GM23338 (cell line): ENCODE measurements around the gene OCA2. TPM values are rescaled to one million over a fixed set of nuclear protein-coding genes. Genes with fewer than 3 reads are reported as not detected.

Experiments
- ATAC-seq: fragments of 200-7000 bp; cut with Tn5 transposase; 3 replicates; pipeline ENCODE4 v1.9.1; 2020
- DNase-seq: peaks from one replicate; pipeline ENCODE4 v3.0.0-alpha.2; 2015; ENCODE audit warnings: low spot score
- H2AFZ ChIP-seq: fragments of 200-600 bp; sonication (generic); 2 replicates; pipeline ENCODE4 v1.8.0; 2016; ENCODE audit warnings: antibody characterized with exemption, mild to moderate bottlenecking, moderate library complexity
- H3F3A ChIP-seq: fragments of 200-600 bp; sonication (generic); replicated peaks from 2 replicates; pipeline ENCODE4 v1.8.0; 2017; ENCODE audit warnings: antibody characterized with exemption, mixed run types, low read depth
- H3K27ac ChIP-seq: fragments of 200-600 bp; sonication (generic); 2 replicates; pipeline ENCODE4 v1.6.1; 2016; ENCODE audit warnings: low read depth
- H3K27me3 ChIP-seq: fragments of 200-600 bp; sonication (generic); 2 replicates; pipeline ENCODE4 v1.8.0; 2016; ENCODE audit warnings: mild to moderate bottlenecking, mixed run types, moderate library complexity; ENCODE audit not compliant: insufficient read depth
- H3K36me3 ChIP-seq: fragments of 200-600 bp; sonication (generic); 2 replicates; pipeline ENCODE4 v1.8.0; 2016; ENCODE audit warnings: mild to moderate bottlenecking; ENCODE audit not compliant: insufficient read depth
- H3K4me1 ChIP-seq: fragments of 200-600 bp; sonication (generic); 2 replicates; pipeline ENCODE4 v1.8.0; 2016; ENCODE audit warnings: mild to moderate bottlenecking, moderate library complexity; ENCODE audit not compliant: insufficient read depth
- H3K4me2 ChIP-seq: fragments of 200-600 bp; sonication (generic); 2 replicates; pipeline ENCODE4 v1.7.1; 2017; ENCODE audit warnings: mixed run types
- H3K4me3 ChIP-seq: fragments of 200-600 bp; sonication (generic); 2 replicates; pipeline ENCODE4 v1.6.1; 2016; ENCODE audit warnings: mixed run types
- H3K79me2 ChIP-seq: fragments of 200-600 bp; sonication (generic); replicated peaks from 2 replicates; pipeline ENCODE4 v1.8.0; 2017; ENCODE audit warnings: mild to moderate bottlenecking; ENCODE audit not compliant: insufficient read depth
- H3K9me2 ChIP-seq: fragments of 200-600 bp; sonication (generic); 2 replicates; pipeline ENCODE4 v1.8.0; 2017; ENCODE audit not compliant: insufficient read depth
- H4K20me1 ChIP-seq: fragments of 200-600 bp; sonication (generic); replicated peaks from 2 replicates; pipeline ENCODE4 v1.8.0; 2017; ENCODE audit warnings: mild to moderate bottlenecking; ENCODE audit not compliant: insufficient read depth
- H3K27ac Mint-ChIP-seq: 2 replicates; pipeline ENCODE4 v1.8.0; 2020; ENCODE audit warnings: inconsistent platforms, mild to moderate bottlenecking, moderate library complexity, mixed read lengths
- H3K27me3 Mint-ChIP-seq: 3 replicates; pipeline ENCODE4 v1.8.0; 2022; ENCODE audit warnings: low read depth, mild to moderate bottlenecking, moderate library complexity, mixed read lengths, inconsistent platforms; ENCODE audit not compliant: insufficient read depth, poor library complexity
- H3K36me3 Mint-ChIP-seq: 3 replicates; pipeline ENCODE4 v1.8.0; 2021; ENCODE audit warnings: low read depth, mild to moderate bottlenecking, inconsistent platforms, moderate library complexity, mixed read lengths
- H3K4me1 Mint-ChIP-seq: 3 replicates; pipeline ENCODE4 v1.8.0; 2020; ENCODE audit warnings: mild to moderate bottlenecking, inconsistent platforms, mixed read lengths
- H3K4me3 Mint-ChIP-seq: 3 replicates; pipeline ENCODE4 v1.8.0; 2021; ENCODE audit warnings: moderate library complexity, mild to moderate bottlenecking, inconsistent platforms, mixed read lengths
- H3K9me3 Mint-ChIP-seq: 3 replicates; pipeline ENCODE4 v1.8.0; 2020; ENCODE audit warnings: moderate library complexity, mild to moderate bottlenecking, inconsistent platforms, mixed read lengths
- CREB1 ChIP-seq: fragments of 250-450 bp; sonication (Bioruptor Pico); IDR thresholded peaks from 2 replicates; pipeline ENCODE4 v1.5.0; 2020; ENCODE audit warnings: low read depth, mild to moderate bottlenecking, moderate library complexity
- EZH2phosphoT487 ChIP-seq: fragments of 200-600 bp; sonication (generic); IDR thresholded peaks from one replicate; pipeline ENCODE4 v1.8.1; 2018; ENCODE audit warnings: antibody characterized with exemption; ENCODE audit not compliant: unreplicated experiment
- JUNB ChIP-seq: IDR thresholded peaks from one replicate; pipeline ENCODE4 v1.6.1; 2016; ENCODE audit warnings: antibody characterized with exemption; ENCODE audit not compliant: unreplicated experiment
- NANOG ChIP-seq: IDR thresholded peaks from 2 replicates; pipeline ENCODE4 v1.6.1; 2016; ENCODE audit warnings: antibody characterized with exemption, borderline replicate concordance
- POLR2AphosphoS5 ChIP-seq: IDR thresholded peaks from 2 replicates; pipeline ENCODE4 v1.6.1; 2016; ENCODE audit warnings: antibody characterized with exemption, low read depth
- polyA plus RNA-seq: library from polyadenylated mRNA; unstranded; fragments of >200 nt; fragmentation: Nextera tagmentation; extraction: Ambion mirVana; gene quantifications from 2 replicates; pipeline ENCODE4 v1.2.1, GENCODE V29; 2016
- total RNA-seq: library from RNA; depleted of rRNA; stranded (reverse); fragments of >200 nt; shearing (Covaris generic); gene quantifications from 2 replicates; pipeline ENCODE4 v1.2.3, GENCODE V29; 2014
- TF ChIP-seq, protein P1 (sequence below): IDR thresholded peaks from 2 replicates; pipeline ENCODE4 v1.6.1; 2016; ENCODE audit warnings: antibody characterized with exemption
- TF ChIP-seq, protein P2 (sequence below): fragments of 250-450 bp; sonication (Bioruptor Pico); IDR thresholded peaks from 2 replicates; pipeline ENCODE4 v1.5.0; 2020; ENCODE audit warnings: mild to moderate bottlenecking, moderate library complexity
- TF ChIP-seq, protein P3 (sequence below): IDR thresholded peaks from one replicate; pipeline ENCODE4 v1.6.1; 2018; ENCODE audit warnings: antibody characterized with exemption; ENCODE audit not compliant: unreplicated experiment

The OCA2 gene
- total and polyA plus RNA-seq, 2 experiments from 2014 or later = 0.40 to 0.69 TPM

DNA sequence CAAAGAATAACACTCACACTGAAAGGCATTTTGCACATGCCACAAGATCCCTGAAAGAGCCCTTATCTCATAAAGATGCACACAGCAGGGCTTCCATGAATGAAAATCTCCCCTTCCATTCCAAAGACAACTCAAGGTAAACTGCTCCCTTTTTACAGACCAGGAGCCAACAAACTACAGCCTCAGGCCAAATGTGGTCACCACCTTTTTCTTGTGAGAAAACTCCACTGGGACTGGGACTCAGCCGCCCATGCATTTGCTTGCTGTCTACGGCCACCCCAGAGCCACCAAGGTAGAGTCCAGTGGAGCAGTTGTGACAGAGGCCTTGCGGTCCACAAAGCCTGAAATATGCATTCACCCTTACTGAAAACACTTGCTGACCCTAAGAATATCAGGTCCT is 334.8 kb downstream of the OCA2 start (continued):
- TF ChIP-seq, protein P1, sequence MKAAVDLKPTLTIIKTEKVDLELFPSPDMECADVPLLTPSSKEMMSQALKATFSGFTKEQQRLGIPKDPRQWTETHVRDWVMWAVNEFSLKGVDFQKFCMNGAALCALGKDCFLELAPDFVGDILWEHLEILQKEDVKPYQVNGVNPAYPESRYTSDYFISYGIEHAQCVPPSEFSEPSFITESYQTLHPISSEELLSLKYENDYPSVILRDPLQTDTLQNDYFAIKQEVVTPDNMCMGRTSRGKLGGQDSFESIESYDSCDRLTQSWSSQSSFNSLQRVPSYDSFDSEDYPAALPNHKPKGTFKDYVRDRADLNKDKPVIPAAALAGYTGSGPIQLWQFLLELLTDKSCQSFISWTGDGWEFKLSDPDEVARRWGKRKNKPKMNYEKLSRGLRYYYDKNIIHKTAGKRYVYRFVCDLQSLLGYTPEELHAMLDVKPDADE = no peak

DNA sequence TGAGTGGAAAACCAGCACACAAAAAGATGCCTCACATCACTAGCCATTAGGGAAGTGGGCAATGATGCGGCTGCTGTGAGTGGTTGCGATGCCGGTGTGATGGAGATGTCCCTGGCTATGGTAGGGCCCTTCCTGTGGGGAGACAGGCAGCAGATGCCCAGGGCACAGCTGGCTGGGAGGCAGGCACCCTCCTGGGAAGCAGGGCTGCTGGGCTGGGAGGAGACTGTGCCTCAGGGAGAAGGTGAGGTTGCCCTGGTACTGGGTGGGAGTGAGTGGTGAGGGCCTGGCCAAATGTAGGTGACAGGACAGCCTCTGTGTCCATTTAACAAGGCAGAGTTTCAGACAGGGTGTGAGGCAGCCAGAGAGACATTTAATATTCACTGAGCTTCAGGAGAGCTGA is 335.6 kb downstream of the OCA2 start:
- TF ChIP-seq, protein P1 = no peak
- TF ChIP-seq JUNB (no peak), EZH2phosphoT487 (no peak), POLR2AphosphoS5 (no peak), NANOG (no peak), CREB1 (CRISPR knock-in tag) (no peak)
- TF ChIP-seq, protein P2, sequence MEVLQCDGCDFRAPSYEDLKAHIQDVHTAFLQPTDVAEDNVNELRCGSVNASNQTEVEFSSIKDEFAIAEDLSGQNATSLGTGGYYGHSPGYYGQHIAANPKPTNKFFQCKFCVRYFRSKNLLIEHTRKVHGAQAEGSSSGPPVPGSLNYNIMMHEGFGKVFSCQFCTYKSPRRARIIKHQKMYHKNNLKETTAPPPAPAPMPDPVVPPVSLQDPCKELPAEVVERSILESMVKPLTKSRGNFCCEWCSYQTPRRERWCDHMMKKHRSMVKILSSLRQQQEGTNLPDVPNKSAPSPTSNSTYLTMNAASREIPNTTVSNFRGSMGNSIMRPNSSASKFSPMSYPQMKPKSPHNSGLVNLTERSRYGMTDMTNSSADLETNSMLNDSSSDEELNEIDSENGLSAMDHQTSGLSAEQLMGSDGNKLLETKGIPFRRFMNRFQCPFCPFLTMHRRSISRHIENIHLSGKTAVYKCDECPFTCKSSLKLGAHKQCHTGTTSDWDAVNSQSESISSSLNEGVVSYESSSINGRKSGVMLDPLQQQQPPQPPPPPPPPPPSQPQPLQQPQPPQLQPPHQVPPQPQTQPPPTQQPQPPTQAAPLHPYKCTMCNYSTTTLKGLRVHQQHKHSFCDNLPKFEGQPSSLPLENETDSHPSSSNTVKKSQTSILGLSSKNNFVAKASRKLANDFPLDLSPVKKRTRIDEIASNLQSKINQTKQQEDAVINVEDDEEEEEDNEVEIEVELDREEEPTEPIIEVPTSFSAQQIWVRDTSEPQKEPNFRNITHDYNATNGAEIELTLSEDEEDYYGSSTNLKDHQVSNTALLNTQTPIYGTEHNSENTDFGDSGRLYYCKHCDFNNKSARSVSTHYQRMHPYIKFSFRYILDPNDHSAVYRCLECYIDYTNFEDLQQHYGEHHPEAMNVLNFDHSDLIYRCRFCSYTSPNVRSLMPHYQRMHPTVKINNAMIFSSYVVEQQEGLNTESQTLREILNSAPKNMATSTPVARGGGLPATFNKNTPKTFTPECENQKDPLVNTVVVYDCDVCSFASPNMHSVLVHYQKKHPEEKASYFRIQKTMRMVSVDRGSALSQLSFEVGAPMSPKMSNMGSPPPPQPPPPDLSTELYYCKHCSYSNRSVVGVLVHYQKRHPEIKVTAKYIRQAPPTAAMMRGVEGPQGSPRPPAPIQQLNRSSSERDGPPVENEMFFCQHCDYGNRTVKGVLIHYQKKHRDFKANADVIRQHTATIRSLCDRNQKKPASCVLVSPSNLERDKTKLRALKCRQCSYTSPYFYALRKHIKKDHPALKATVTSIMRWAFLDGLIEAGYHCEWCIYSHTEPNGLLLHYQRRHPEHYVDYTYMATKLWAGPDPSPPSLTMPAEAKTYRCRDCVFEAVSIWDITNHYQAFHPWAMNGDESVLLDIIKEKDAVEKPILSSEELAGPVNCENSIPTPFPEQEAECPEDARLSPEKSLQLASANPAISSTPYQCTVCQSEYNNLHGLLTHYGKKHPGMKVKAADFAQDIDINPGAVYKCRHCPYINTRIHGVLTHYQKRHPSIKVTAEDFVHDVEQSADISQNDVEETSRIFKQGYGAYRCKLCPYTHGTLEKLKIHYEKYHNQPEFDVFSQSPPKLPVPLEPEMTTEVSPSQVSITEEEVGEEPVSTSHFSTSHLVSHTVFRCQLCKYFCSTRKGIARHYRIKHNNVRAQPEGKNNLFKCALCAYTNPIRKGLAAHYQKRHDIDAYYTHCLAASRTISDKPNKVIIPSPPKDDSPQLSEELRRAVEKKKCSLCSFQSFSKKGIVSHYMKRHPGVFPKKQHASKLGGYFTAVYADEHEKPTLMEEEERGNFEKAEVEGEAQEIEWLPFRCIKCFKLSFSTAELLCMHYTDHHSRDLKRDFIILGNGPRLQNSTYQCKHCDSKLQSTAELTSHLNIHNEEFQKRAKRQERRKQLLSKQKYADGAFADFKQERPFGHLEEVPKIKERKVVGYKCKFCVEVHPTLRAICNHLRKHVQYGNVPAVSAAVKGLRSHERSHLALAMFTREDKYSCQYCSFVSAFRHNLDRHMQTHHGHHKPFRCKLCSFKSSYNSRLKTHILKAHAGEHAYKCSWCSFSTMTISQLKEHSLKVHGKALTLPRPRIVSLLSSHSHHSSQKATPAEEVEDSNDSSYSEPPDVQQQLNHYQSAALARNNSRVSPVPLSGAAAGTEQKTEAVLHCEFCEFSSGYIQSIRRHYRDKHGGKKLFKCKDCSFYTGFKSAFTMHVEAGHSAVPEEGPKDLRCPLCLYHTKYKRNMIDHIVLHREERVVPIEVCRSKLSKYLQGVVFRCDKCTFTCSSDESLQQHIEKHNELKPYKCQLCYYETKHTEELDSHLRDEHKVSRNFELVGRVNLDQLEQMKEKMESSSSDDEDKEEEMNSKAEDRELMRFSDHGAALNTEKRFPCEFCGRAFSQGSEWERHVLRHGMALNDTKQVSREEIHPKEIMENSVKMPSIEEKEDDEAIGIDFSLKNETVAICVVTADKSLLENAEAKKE (CRISPR knock-in tag) = no peak
- TF ChIP-seq, protein P3, sequence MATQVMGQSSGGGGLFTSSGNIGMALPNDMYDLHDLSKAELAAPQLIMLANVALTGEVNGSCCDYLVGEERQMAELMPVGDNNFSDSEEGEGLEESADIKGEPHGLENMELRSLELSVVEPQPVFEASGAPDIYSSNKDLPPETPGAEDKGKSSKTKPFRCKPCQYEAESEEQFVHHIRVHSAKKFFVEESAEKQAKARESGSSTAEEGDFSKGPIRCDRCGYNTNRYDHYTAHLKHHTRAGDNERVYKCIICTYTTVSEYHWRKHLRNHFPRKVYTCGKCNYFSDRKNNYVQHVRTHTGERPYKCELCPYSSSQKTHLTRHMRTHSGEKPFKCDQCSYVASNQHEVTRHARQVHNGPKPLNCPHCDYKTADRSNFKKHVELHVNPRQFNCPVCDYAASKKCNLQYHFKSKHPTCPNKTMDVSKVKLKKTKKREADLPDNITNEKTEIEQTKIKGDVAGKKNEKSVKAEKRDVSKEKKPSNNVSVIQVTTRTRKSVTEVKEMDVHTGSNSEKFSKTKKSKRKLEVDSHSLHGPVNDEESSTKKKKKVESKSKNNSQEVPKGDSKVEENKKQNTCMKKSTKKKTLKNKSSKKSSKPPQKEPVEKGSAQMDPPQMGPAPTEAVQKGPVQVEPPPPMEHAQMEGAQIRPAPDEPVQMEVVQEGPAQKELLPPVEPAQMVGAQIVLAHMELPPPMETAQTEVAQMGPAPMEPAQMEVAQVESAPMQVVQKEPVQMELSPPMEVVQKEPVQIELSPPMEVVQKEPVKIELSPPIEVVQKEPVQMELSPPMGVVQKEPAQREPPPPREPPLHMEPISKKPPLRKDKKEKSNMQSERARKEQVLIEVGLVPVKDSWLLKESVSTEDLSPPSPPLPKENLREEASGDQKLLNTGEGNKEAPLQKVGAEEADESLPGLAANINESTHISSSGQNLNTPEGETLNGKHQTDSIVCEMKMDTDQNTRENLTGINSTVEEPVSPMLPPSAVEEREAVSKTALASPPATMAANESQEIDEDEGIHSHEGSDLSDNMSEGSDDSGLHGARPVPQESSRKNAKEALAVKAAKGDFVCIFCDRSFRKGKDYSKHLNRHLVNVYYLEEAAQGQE = no peak
- Histone ChIP-seq H3F3A (no peaks in the 10 kb centered on the region), H3K4me2 (no peak overlapping the region), H3K4me3 (no peak overlapping the region), H3K36me3 (no peaks in the 10 kb centered on the region), H3K79me2 (no peaks in the 10 kb centered on the region), H4K20me1 (no peaks in the 10 kb centered on the region), H3K9me2 (peaks cover 12% of the 10 kb centered on the region), H3K27me3 (no peaks in the 10 kb centered on the region), H2AFZ (no peak overlapping the region), H3K27ac (no peak overlapping the region), H3K4me1 (peaks cover 14% of the 10 kb centered on the region)
- H3K36me3 Mint-ChIP-seq = peaks cover 16% of the 10 kb centered on the region
- ATAC-seq (no peak), DNase-seq (no peak)
- peaks cover 19% of the 10 kb centered on the region; the same call in 2 of the 3 replicates for H3K9me3 Mint-ChIP-seq
- peaks cover 8% of the 10 kb centered on the region for H3K27me3 Mint-ChIP-seq
- no peak overlapping the region for H3K27ac Mint-ChIP-seq
- no peak overlapping the region for H3K4me3 Mint-ChIP-seq
- peaks cover 25% of the 10 kb centered on the region for H3K4me1 Mint-ChIP-seq
